HepG2 (cell line): ENCODE data around the gene CSE1L.

Source experiments
- CBFB ChIP-seq: sonication (generic); formaldehyde crosslinking; IDR thresholded peaks from 2 replicates; pipeline ENCODE4 v1.4.0; 2020; ENCODE audit warnings: missing genetic modification reagents
- GTF2F1 ChIP-seq: fragments of 150-350 bp; IDR thresholded peaks from 2 replicates; pipeline ENCODE4 v1.6.1; 2014; ENCODE audit warnings: low read length
- ISX ChIP-seq: sonication (generic); formaldehyde crosslinking; conservative IDR thresholded peaks from 2 replicates; pipeline ENCODE4 v1.5.0; 2020; ENCODE audit warnings: missing genetic modification reagents
- MAFK ChIP-seq, 2 experiments: IDR thresholded peaks in 1 of 2; conservative IDR thresholded peaks in 1 of 2; 2 replicates each; pipeline ENCODE4 v1.6.1; 2011; ENCODE audit warnings: improper control_type of control experiment in 2 of 2, low read length in 2 of 2
- MAZ ChIP-seq, 2 experiments: sonication (generic) in 1 of 2; formaldehyde crosslinking in 1 of 2; IDR thresholded peaks; 2 replicates each; pipeline versions ENCODE4 v1.5.0 to v1.6.1; 2012 to 2020; ENCODE audit warnings: low read depth in 2 of 2, mild to moderate bottlenecking in 2 of 2, borderline replicate concordance in 1 of 2, improper control_type of control experiment in 1 of 2, low read length in 1 of 2, missing genetic modification reagents in 1 of 2, moderate library complexity in 1 of 2
- POLR2A ChIP-seq, 2 experiments: IDR thresholded peaks; 2 replicates each; pipeline ENCODE4 v1.6.1; 2011; ENCODE audit warnings: low read depth in 2 of 2, low read length in 2 of 2, mild to moderate bottlenecking in 1 of 2, moderate library complexity in 1 of 2; ENCODE audit not compliant: insufficient read depth in 1 of 2
- SETDB1 ChIP-seq: sonication (generic); formaldehyde crosslinking; IDR thresholded peaks from 2 replicates; pipeline ENCODE4 v1.5.1; 2020; ENCODE audit warnings: missing genetic modification reagents, mild to moderate bottlenecking, borderline replicate concordance
- SMARCE1 ChIP-seq: fragments of 450-650 bp; IDR thresholded peaks from 2 replicates; pipeline ENCODE4 v1.6.1; 2017; ENCODE audit warnings: borderline replicate concordance
- SP4 ChIP-seq: sonication (generic); formaldehyde crosslinking; IDR thresholded peaks from 2 replicates; pipeline ENCODE4 v1.8.1; 2023; ENCODE audit warnings: mild to moderate bottlenecking, missing genetic modification reagents
- ZNF207 ChIP-seq: fragments of 450-650 bp; IDR thresholded peaks from 2 replicates; pipeline ENCODE4 v1.6.1; 2016; ENCODE audit warnings: antibody characterized with exemption, borderline replicate concordance
- TF ChIP-seq, protein P1 (sequence below): sonication (generic); formaldehyde crosslinking; IDR thresholded peaks from 2 replicates; pipeline ENCODE4 v1.5.0; 2020; ENCODE audit warnings: mild to moderate bottlenecking, missing genetic modification reagents, moderate library complexity
- TF ChIP-seq, protein P2 (sequence below): sonication (generic); formaldehyde crosslinking; IDR thresholded peaks from 2 replicates; pipeline ENCODE4 v1.4.0; 2020; ENCODE audit warnings: missing genetic modification reagents, borderline replicate concordance
- TF ChIP-seq, protein P3 (sequence below): sonication (generic); formaldehyde crosslinking; IDR thresholded peaks from 2 replicates; pipeline ENCODE4; 2020; ENCODE audit warnings: missing genetic modification reagents, mild to moderate bottlenecking, borderline replicate concordance

DNA sequence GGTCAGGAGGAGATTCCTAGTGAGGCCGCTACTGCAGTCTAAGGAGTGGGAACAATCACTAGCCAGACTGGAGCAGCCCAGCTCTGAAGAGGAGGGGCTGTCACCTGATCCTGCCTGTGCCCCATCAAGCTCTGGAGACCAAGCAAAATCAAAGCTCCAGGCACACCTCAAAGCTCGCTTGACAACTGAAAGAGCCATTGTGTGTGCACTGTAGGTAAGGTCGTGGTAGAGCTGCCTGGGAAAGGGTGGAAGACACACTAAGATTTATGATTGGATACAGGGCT lies 58.2 kb downstream of the CSE1L start:
- TF ChIP-seq MAZ (IDR thresholded peaks at IDR 0.05; ENCODE audit: borderline replicate concordance, low read depth, low read length) = no peak
- no peak for TF ChIP-seq MAZ (CRISPR knock-in tag; IDR thresholded peaks at IDR 0.05; ENCODE audit: low read depth)
- TF ChIP-seq, protein P1, sequence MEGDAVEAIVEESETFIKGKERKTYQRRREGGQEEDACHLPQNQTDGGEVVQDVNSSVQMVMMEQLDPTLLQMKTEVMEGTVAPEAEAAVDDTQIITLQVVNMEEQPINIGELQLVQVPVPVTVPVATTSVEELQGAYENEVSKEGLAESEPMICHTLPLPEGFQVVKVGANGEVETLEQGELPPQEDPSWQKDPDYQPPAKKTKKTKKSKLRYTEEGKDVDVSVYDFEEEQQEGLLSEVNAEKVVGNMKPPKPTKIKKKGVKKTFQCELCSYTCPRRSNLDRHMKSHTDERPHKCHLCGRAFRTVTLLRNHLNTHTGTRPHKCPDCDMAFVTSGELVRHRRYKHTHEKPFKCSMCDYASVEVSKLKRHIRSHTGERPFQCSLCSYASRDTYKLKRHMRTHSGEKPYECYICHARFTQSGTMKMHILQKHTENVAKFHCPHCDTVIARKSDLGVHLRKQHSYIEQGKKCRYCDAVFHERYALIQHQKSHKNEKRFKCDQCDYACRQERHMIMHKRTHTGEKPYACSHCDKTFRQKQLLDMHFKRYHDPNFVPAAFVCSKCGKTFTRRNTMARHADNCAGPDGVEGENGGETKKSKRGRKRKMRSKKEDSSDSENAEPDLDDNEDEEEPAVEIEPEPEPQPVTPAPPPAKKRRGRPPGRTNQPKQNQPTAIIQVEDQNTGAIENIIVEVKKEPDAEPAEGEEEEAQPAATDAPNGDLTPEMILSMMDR (CRISPR knock-in tag) = no peak
- no peak for TF ChIP-seq SMARCE1
- TF ChIP-seq CBFB (CRISPR knock-in tag) = no peak
- TF ChIP-seq, protein P2, sequence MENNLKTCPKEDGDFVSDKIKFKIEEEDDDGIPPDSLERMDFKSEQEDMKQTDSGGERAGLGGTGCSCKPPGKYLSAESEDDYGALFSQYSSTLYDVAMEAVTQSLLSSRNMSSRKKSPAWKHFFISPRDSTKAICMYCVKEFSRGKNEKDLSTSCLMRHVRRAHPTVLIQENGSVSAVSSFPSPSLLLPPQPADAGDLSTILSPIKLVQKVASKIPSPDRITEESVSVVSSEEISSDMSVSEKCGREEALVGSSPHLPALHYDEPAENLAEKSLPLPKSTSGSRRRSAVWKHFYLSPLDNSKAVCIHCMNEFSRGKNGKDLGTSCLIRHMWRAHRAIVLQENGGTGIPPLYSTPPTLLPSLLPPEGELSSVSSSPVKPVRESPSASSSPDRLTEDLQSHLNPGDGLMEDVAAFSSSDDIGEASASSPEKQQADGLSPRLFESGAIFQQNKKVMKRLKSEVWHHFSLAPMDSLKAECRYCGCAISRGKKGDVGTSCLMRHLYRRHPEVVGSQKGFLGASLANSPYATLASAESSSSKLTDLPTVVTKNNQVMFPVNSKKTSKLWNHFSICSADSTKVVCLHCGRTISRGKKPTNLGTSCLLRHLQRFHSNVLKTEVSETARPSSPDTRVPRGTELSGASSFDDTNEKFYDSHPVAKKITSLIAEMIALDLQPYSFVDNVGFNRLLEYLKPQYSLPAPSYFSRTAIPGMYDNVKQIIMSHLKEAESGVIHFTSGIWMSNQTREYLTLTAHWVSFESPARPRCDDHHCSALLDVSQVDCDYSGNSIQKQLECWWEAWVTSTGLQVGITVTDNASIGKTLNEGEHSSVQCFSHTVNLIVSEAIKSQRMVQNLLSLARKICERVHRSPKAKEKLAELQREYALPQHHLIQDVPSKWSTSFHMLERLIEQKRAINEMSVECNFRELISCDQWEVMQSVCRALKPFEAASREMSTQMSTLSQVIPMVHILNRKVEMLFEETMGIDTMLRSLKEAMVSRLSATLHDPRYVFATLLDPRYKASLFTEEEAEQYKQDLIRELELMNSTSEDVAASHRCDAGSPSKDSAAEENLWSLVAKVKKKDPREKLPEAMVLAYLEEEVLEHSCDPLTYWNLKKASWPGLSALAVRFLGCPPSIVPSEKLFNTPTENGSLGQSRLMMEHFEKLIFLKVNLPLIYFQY = no peak
- no peak for TF ChIP-seq SP4 (CRISPR knock-in tag)
- TF ChIP-seq ZNF207 = no peak
- TF ChIP-seq GTF2F1 = no peak
- TF ChIP-seq, protein P3, sequence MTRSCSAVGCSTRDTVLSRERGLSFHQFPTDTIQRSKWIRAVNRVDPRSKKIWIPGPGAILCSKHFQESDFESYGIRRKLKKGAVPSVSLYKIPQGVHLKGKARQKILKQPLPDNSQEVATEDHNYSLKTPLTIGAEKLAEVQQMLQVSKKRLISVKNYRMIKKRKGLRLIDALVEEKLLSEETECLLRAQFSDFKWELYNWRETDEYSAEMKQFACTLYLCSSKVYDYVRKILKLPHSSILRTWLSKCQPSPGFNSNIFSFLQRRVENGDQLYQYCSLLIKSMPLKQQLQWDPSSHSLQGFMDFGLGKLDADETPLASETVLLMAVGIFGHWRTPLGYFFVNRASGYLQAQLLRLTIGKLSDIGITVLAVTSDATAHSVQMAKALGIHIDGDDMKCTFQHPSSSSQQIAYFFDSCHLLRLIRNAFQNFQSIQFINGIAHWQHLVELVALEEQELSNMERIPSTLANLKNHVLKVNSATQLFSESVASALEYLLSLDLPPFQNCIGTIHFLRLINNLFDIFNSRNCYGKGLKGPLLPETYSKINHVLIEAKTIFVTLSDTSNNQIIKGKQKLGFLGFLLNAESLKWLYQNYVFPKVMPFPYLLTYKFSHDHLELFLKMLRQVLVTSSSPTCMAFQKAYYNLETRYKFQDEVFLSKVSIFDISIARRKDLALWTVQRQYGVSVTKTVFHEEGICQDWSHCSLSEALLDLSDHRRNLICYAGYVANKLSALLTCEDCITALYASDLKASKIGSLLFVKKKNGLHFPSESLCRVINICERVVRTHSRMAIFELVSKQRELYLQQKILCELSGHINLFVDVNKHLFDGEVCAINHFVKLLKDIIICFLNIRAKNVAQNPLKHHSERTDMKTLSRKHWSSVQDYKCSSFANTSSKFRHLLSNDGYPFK = no peak
- no peak for TF ChIP-seq SETDB1 (CRISPR knock-in tag)
- peak; percentile 18 to 43; a peak in 1 of 4 replicates for TF ChIP-seq POLR2A (IDR thresholded peaks at IDR 0.05; ENCODE audit: insufficient read depth in 1 of 2, low read depth in 2 of 2, low read length in 2 of 2)
- TF ChIP-seq MAFK (conservative IDR thresholded peaks at IDR 0.05 in 1 of 2, IDR thresholded peaks at IDR 0.05 in 1 of 2; ENCODE audit: low read length in 2 of 2) = no peak
- no peak for TF ChIP-seq ISX (CRISPR knock-in tag)
